Astrocyte of the spinal cord (primary cell): ENCODE data around the gene ADD2.
"Not testable (repeated sequence)": the region's sequence is repeated elsewhere in the genome, so short reads cannot be mapped to it uniquely, and the experiment has no call there.

Source experiments
- DNase-seq: peaks from one replicate; pipeline ENCODE4 v3.0.0; 2011; ENCODE audit warnings: low read depth, low spot score
- H3K4me3 ChIP-seq: 2 replicates; pipeline ENCODE4 v1.5.1; 2011; ENCODE audit warnings: low read depth, mild to moderate bottlenecking, low read length, moderate library complexity
- in situ Hi-C: cut with HindIII; loops from 2 replicates; pipeline ENCODE4 v1.10.0; 2017; ENCODE audit warnings: low sequenced_read_pairs
- TF ChIP-seq, protein P1 (sequence below): IDR thresholded peaks from 2 replicates; pipeline ENCODE4 v1.5.1; 2012; ENCODE audit warnings: low read depth, mild to moderate bottlenecking, low read length, inconsistent platforms

The ADD2 gene

DNA sequence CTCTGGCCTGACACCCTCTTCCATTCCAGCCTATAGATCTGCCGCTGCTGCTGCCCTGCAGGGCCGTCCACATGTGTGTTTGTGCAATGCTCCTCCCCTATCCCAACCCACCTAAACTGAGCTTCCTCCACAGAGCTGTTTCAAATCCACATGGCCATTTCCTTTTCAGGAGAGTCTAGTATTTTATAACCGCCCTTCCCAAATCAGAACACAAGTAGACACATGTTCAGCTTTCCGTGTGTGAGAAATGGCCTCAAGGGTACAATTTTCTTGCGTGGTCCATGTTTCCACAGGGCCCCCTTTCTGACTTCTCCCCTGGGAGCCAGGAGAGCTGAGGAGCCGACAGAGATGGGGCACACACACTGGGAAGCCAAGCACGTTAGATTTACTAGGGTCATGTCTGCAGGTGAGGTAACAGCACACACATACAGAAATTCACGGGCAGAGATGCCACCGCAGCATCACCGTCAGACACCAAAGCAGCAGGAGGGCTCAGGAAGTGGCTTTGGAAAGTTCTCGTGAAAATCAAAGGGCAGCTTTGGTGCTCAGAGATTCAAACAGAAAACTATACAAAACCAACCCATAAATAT lies 111.5 kb downstream of the ADD2 start:
- no peak overlapping the region for H3K4me3 ChIP-seq
- TF ChIP-seq, protein P1, sequence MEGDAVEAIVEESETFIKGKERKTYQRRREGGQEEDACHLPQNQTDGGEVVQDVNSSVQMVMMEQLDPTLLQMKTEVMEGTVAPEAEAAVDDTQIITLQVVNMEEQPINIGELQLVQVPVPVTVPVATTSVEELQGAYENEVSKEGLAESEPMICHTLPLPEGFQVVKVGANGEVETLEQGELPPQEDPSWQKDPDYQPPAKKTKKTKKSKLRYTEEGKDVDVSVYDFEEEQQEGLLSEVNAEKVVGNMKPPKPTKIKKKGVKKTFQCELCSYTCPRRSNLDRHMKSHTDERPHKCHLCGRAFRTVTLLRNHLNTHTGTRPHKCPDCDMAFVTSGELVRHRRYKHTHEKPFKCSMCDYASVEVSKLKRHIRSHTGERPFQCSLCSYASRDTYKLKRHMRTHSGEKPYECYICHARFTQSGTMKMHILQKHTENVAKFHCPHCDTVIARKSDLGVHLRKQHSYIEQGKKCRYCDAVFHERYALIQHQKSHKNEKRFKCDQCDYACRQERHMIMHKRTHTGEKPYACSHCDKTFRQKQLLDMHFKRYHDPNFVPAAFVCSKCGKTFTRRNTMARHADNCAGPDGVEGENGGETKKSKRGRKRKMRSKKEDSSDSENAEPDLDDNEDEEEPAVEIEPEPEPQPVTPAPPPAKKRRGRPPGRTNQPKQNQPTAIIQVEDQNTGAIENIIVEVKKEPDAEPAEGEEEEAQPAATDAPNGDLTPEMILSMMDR = no peak
- no peak for DNase-seq
- in situ Hi-C loops = no loop called here

DNA sequence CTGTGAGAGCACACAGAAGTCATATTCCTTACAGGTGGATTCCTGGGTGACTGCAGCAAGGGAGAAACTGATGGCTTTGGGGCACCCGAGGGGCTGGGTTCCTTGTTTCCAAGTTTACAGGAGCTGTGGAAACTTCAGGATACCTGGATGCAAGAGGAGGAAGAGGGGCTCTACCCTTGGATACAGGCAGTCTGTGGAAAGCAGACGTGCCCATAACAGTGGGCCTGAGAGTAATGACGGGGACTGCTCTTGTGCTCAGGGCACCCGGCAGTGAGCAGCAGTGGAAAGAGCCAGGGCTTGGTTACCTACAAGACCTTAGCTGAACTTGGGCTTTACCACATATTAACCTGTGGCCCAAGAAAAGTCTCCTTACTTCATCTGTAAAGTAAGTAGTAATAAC lies 112.2 kb downstream of the ADD2 start:
- in situ Hi-C loops = no loop called here
- DNase-seq = no peak
- TF ChIP-seq, protein P1 = no peak
- no peak overlapping the region for H3K4me3 ChIP-seq

DNA sequence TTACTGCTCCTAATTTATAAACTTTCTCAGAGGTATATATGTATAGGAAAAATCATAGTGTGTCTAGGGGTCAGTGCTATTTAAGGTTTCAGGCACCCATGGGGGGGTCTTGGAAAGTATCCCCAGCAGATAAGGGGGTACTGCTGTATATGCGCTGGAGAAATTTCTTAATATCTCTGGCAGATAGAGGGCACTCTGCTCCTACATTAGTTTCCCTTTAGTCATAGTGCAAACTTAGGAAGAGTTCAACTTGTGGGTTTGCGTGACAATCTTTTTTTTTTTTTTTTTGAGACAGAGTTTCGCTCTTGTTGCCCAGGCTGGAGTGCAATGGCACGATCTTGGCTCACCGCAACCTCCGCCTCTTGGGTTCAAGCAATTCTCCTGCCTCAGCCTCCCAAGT lies 112.8 kb downstream of the ADD2 start:
- DNase-seq = peak; percentile 13

DNA sequence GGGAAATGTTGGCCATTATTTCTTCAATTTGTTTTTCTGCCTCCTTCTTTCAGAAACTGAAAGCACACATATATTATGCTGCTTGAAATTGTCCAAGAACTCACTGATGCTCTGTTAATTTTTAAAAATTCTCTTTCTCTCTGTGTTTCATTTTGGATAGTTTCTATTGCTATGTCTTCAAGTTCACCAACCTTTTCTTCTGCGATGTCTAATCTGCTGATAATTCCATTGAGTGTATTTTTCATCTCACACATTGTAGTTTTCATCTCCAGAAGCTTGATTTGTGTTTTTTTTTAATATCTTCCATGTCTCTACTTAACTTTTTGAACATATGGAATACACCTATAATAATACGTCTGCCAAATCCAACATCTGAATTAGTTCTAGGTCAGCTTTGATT lies 116.3 kb downstream of the ADD2 start:
- TF ChIP-seq, protein P1 = no peak
- no peak for DNase-seq
- no peak overlapping the region for H3K4me3 ChIP-seq
- in situ Hi-C loops = no loop called here

More for the DNA sequence above, 112.8 kb downstream of the ADD2 start:
- TF ChIP-seq, protein P1 = peak; percentile 28
- H3K4me3 ChIP-seq, in situ Hi-C loops: not testable (repeated sequence)

DNA sequence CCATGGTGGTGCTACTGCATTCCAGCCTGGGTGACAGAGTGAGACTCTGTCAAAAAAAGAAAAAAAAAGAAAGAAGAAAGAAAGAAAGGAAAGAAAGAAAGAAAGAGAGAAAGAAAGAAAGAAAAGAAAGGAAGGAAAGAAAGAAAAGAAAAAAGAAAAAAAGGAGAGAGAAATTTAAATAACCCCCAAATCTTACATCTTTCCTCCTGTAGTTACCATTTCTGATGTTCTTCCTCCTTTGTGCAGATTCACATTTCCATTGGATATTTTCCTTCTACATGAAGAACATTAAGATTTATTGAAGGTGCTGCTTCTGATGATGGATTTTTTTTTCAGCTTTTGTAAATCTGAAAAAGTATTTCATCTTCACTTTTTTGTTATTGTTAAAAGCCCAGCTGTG lies 117.0 kb downstream of the ADD2 start:
- no peak for DNase-seq
- TF ChIP-seq, protein P1 = no peak
- no peak overlapping the region for H3K4me3 ChIP-seq
- in situ Hi-C loops = no loop called here

DNA sequence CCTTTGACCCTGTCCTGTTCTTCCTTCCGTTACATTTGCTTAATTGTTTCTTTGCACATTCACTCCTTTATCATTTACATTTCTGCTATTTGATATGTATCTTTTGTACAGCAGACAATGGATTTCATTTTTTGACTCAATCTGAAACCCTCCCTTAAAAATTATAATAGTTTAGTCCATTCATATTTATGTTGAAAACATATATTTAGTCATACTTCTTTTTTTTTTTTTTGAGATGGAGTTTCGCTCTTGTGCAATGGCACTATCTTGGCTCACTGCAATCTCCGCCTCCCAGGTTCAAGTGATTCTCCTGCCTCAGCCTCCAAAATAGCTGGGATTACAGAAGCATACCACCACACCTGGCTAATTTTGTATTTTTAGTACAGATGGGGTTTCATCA lies 119.0 kb downstream of the ADD2 start:
- no peak overlapping the region for H3K4me3 ChIP-seq
- TF ChIP-seq, protein P1 = no peak
- DNase-seq = no peak
- in situ Hi-C loops = no loop called here
